Omental fat pad (tissue), 4 donors: Measurements from ENCODE around the gene STRN3. TPM values are rescaled to one million over a fixed set of nuclear protein-coding genes. Genes with fewer than 3 reads are reported as not detected.
"Not testable (repeated sequence)": the region's sequence is repeated elsewhere in the genome, so short reads cannot be mapped to it uniquely, and the experiment has no call there.

Experiments
- ATAC-seq: fragments of 150-250 bp; one replicate; pipeline ENCODE4 v1.9.1; 2016; ENCODE audit warnings: mild to moderate bottlenecking, moderate library complexity; ENCODE audit not compliant: low FRiP score
- DNase-seq: peaks from one replicate; pipeline ENCODE4 v3.0.0-alpha.2; 2019; ENCODE audit warnings: low spot score
- total RNA-seq, 4 donors: library from RNA; depleted of rRNA; stranded (reverse); fragments of >200 nt; gene quantifications; one replicate each; pipeline ENCODE4 v1.1.0, GENCODE V29; 2016
- TF ChIP-seq, protein P1 (sequence below), 3 donors: fragments of 450-650 bp; IDR thresholded peaks; one replicate each; pipeline ENCODE4 v1.5.1; 2016 to 2017; ENCODE audit warnings: antibody characterized with exemption in 3 of 3, mild to moderate bottlenecking in 3 of 3, moderate library complexity in 2 of 3

Gene STRN3, protein sequence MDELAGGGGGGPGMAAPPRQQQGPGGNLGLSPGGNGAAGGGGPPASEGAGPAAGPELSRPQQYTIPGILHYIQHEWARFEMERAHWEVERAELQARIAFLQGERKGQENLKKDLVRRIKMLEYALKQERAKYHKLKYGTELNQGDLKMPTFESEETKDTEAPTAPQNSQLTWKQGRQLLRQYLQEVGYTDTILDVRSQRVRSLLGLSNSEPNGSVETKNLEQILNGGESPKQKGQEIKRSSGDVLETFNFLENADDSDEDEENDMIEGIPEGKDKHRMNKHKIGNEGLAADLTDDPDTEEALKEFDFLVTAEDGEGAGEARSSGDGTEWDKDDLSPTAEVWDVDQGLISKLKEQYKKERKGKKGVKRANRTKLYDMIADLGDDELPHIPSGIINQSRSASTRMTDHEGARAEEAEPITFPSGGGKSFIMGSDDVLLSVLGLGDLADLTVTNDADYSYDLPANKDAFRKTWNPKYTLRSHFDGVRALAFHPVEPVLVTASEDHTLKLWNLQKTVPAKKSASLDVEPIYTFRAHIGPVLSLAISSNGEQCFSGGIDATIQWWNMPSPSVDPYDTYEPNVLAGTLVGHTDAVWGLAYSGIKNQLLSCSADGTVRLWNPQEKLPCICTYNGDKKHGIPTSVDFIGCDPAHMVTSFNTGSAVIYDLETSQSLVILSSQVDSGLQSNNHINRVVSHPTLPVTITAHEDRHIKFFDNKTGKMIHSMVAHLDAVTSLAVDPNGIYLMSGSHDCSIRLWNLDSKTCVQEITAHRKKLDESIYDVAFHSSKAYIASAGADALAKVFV
- total RNA-seq, result 10 to 100 TPM; 35.6 to 56.7 (median 43.8) TPM

- no peak for ATAC-seq
- TF ChIP-seq, protein P1, sequence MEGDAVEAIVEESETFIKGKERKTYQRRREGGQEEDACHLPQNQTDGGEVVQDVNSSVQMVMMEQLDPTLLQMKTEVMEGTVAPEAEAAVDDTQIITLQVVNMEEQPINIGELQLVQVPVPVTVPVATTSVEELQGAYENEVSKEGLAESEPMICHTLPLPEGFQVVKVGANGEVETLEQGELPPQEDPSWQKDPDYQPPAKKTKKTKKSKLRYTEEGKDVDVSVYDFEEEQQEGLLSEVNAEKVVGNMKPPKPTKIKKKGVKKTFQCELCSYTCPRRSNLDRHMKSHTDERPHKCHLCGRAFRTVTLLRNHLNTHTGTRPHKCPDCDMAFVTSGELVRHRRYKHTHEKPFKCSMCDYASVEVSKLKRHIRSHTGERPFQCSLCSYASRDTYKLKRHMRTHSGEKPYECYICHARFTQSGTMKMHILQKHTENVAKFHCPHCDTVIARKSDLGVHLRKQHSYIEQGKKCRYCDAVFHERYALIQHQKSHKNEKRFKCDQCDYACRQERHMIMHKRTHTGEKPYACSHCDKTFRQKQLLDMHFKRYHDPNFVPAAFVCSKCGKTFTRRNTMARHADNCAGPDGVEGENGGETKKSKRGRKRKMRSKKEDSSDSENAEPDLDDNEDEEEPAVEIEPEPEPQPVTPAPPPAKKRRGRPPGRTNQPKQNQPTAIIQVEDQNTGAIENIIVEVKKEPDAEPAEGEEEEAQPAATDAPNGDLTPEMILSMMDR (IDR thresholded peaks at IDR 0.05), result no peak
These were observed at the start of gene STRN3 for GRCh38 chr14:31026077-31026449. Gene STRN3 (minus strand): TSS chr14:31026379. CDS start chr14:31026185, 194 bp downstream.

DNA sequence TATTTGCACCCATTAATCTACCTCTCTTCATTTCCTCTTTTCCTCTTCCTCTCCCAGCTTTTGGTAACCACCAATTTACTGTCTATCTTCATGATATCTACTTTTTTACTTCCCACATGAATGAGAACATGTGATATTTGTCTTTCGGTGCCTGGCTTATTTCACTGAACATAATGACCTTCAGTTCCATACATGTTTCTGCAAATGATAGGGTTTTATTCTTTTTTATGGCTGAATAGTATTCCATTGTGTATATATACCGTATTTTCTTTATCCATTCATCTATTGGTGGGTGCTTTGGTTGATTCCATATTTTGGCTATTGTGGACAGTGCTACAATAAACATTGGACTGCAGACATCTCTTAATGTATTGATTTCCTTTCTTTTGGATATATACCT lies 49.0 kb upstream of the STRN3 start:
- ATAC-seq, result no peak
- no peak for DNase-seq
- TF ChIP-seq, protein P1 (IDR thresholded peaks at IDR 0.05), result no peak

More at GRCh38 chr14:31026077-31026449, at the start of gene STRN3:
- DNase-seq, result no peak

- DNase-seq (no peak), ATAC-seq (no peak)
- TF ChIP-seq, protein P1 (IDR thresholded peaks at IDR 0.05), result no peak
These were observed 45.0 kb upstream of the STRN3 start for GRCh38 chr14:31071151-31071550.

GRCh38 chr14:31070431-31070830 lies 44.3 kb upstream of the STRN3 start:
- TF ChIP-seq, protein P1 (IDR thresholded peaks at IDR 0.05), result no peak
- ATAC-seq (no peak), DNase-seq (no peak)

- TF ChIP-seq, protein P1 (IDR thresholded peaks at IDR 0.05), result no peak
- ATAC-seq (no peak), DNase-seq (no peak)
These were observed 43.2 kb upstream of the STRN3 start for GRCh38 chr14:31069343-31069742.

- no peak for ATAC-seq
- DNase-seq, result no peak
These were observed 42.1 kb upstream of the STRN3 start for GRCh38 chr14:31068235-31068634.

DNA sequence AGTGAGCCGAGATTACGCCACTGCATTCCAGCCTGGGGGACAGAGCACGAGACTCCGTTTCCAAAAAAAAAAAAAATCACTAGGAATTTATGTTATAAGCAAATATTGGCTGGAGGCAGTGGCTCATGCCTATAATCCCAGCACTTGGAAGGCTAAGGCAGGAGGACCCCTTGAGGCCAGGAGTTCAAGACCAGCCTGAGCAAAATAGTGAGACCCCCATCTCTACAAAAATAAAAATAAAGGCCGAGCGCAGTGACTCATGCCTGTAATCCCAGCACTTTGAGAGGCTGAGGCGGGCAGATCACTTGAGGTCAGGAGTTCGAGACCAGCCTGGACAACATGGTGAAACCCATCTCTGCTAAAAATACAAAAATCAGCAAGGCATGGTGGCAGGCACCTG lies 36.7 kb upstream of the STRN3 start:
- DNase-seq, result not testable (repeated sequence)

More at GRCh38 chr14:31068235-31068634, 42.1 kb upstream of the STRN3 start:
- TF ChIP-seq, protein P1 (IDR thresholded peaks at IDR 0.05), result no peak

More for the DNA sequence above, 36.7 kb upstream of the STRN3 start:
- not testable (repeated sequence) for ATAC-seq
